ENCODE measurements around the gene GTF3C2. TPM values are rescaled to one million over a fixed set of nuclear protein-coding genes. Genes with fewer than 3 reads are reported as not detected.

GTF3C2 gene
- total and polyA plus RNA-seq, 2 of the 13 experiments (the other 11 are each of a cell fraction or from before 2014, with no cell fraction given): 77.5 to 130 TPM

GRCh38 chr2:27379836-27380625 is 23.5 kb upstream of the GTF3C2 start (continued):
- TF ChIP-seq SALL1 (CRISPR knock-in tag; IDR thresholded peaks at IDR 0.05) (no peak), ZNF430 (CRISPR knock-in tag; IDR thresholded peaks at IDR 0.05) (no peak; the same call in 1 of the 2 replicates), FOXK2 (IDR thresholded peaks at IDR 0.05) (no peak), PLRG1 (conservative IDR thresholded peaks at IDR 0.05) (no peak), ZNF556 (CRISPR knock-in tag; IDR thresholded peaks at IDR 0.05; ENCODE audit: borderline replicate concordance) (no peak), TFAP4 (IDR thresholded peaks at IDR 0.05; ENCODE audit: borderline replicate concordance, low read depth) (no peak), GFI1 (CRISPR knock-in tag; IDR thresholded peaks at IDR 0.05; ENCODE audit: borderline replicate concordance) (peak; percentile 42; the same call in 1 of the 2 replicates), ZNF777 (CRISPR knock-in tag; IDR thresholded peaks at IDR 0.05) (no peak), RXRA (CRISPR knock-in tag; IDR thresholded peaks at IDR 0.05) (peak; percentile 72; the same call in 1 of the 2 replicates), ONECUT2 (CRISPR knock-in tag; IDR thresholded peaks at IDR 0.05) (no peak), CBX2 (IDR thresholded peaks at IDR 0.05; ENCODE audit: low read depth, low read length) (no peak), CBX2 (CRISPR knock-in tag; IDR thresholded peaks at IDR 0.05; ENCODE audit: low read depth) (no peak), CERS6 (CRISPR knock-in tag; IDR thresholded peaks at IDR 0.05) (no peak), NR2F1 (CRISPR knock-in tag; IDR thresholded peaks at IDR 0.05) (peak; percentile 54 to 87; a peak in 3 of 4 replicates), NFIC (IDR thresholded peaks at IDR 0.05; ENCODE audit: low read length) (peak; percentile 44; the same call in 1 of the 2 replicates), ZFP41 (CRISPR knock-in tag; IDR thresholded peaks at IDR 0.05; ENCODE audit: borderline replicate concordance) (no peak), POLR2AphosphoS5 (IDR thresholded peaks at IDR 0.05; ENCODE audit: low read depth, low read length) (peak; percentile 42), ZMYM3 (CRISPR knock-in tag; IDR thresholded peaks at IDR 0.05) (no peak), ZNF510 (CRISPR knock-in tag; IDR thresholded peaks at IDR 0.05; ENCODE audit: low read depth) (no peak), TAF15 (IDR thresholded peaks at IDR 0.05; ENCODE audit: low read depth, low read length, poor library complexity, severe bottlenecking) (no peak), CAMTA2 (CRISPR knock-in tag; IDR thresholded peaks at IDR 0.05; ENCODE audit: borderline replicate concordance) (no peak), ZNF724P (CRISPR knock-in tag; IDR thresholded peaks at IDR 0.05; ENCODE audit: borderline replicate concordance) (no peak), CHD4 (IDR thresholded peaks at IDR 0.05; ENCODE audit: borderline replicate concordance, low read length) (no peak), WIZ (CRISPR knock-in tag; IDR thresholded peaks at IDR 0.05) (0 out of 2 replicates have a peak, but pooled peaks have one; percentile 36), SKI (IDR thresholded peaks at IDR 0.05; ENCODE audit: partially characterized antibody) (no peak), ZNF260 (CRISPR knock-in tag; IDR thresholded peaks at IDR 0.05; ENCODE audit: borderline replicate concordance, low read depth) (no peak), JUN (CRISPR knock-in tag; IDR thresholded peaks at IDR 0.05) (0 out of 2 replicates have a peak, but pooled peaks have one; percentile 60), CC2D1A (CRISPR knock-in tag; IDR thresholded peaks at IDR 0.05) (no peak), KLF12 (CRISPR knock-in tag; IDR thresholded peaks at IDR 0.05; ENCODE audit: borderline replicate concordance) (no peak), ETS1 (CRISPR knock-in tag; IDR thresholded peaks at IDR 0.05) (no peak)
